Tibial nerve (tissue), 4 donors: ENCODE results near the gene OR7C2.

ENCODE experiments used
- EP300 ChIP-seq, 2 donors: sonication (generic); formaldehyde crosslinking; IDR thresholded peaks; one replicate each; pipeline ENCODE4 v1.6.1; 2017; ENCODE audit warnings: antibody characterized with exemption in 2 of 2, mild to moderate bottlenecking in 1 of 2
- POLR2A ChIP-seq, 2 donors: fragments of 450-650 bp; IDR thresholded peaks; one replicate each; pipeline ENCODE4 v1.6.1; 2017; ENCODE audit warnings: antibody characterized with exemption in 2 of 2, mild to moderate bottlenecking in 2 of 2, moderate library complexity in 2 of 2
- TF ChIP-seq, protein P1 (sequence below), 5 experiments: fragments of 200-600 bp in 3 of 5; fragments of 450-650 bp in 2 of 5; sonication (generic) in 3 of 5; IDR thresholded peaks; one replicate each; pipeline ENCODE4 v1.5.1; 2016 to 2019; ENCODE audit warnings: antibody characterized with exemption in 5 of 5, mild to moderate bottlenecking in 3 of 5, moderate library complexity in 2 of 5

DNA sequence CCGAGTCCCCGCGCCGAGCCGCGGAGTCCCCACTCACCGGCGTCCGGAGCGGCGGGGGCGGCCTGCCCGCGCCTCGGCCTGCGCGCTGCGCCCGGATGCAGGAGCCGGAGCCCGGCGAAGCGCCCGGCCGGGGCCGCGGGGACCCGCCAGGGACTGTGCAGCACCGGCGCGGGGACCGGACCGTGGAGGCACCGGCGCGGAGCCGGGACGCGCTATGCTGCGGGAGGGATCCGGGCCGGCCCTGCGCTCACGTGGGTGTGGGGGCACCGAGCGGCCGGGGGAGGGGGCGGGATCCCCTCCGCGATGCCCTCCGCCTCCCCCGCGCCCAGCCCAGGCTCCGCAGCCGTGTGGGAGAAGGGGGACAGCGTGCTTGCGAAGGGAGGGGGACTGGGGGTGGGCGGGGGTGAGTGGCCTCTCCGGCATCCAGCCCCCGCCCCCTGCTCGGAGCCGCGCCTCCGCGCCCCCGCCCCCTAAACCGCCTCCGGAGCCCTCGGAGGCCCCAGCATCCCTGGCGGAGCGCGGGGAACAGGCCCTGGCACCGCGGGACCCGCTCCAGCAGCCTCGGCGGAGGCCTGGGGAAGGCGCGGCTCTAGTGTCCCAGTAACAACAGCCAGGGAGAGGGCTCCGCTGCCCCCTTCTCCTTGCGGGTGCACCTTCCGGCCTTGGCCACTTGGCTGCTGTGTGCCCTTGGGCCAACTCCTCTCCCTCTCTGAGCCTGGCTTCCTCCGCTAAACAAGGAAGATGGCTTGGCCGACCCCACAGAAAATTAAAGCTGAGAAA is 38.4 kb downstream of the OR7C2 start, which contains the start of gene SLC1A6:
- TF ChIP-seq, protein P1, sequence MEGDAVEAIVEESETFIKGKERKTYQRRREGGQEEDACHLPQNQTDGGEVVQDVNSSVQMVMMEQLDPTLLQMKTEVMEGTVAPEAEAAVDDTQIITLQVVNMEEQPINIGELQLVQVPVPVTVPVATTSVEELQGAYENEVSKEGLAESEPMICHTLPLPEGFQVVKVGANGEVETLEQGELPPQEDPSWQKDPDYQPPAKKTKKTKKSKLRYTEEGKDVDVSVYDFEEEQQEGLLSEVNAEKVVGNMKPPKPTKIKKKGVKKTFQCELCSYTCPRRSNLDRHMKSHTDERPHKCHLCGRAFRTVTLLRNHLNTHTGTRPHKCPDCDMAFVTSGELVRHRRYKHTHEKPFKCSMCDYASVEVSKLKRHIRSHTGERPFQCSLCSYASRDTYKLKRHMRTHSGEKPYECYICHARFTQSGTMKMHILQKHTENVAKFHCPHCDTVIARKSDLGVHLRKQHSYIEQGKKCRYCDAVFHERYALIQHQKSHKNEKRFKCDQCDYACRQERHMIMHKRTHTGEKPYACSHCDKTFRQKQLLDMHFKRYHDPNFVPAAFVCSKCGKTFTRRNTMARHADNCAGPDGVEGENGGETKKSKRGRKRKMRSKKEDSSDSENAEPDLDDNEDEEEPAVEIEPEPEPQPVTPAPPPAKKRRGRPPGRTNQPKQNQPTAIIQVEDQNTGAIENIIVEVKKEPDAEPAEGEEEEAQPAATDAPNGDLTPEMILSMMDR (IDR thresholded peaks at IDR 0.05): no peak
- TF ChIP-seq POLR2A (IDR thresholded peaks at IDR 0.05) (no peak), EP300 (IDR thresholded peaks at IDR 0.05) (no peak)
